Ascending aorta (tissue), 2 donors: Measurements from ENCODE around the gene PER3. TPM values are rescaled to one million over a fixed set of nuclear protein-coding genes. Genes with fewer than 3 reads are reported as not detected.

Experiments
- DNase-seq, 2 donors: peaks; one replicate each; pipeline ENCODE4 v3.0.0-alpha.2; 2019; ENCODE audit warnings: low spot score in 2 of 2
- H3K27ac ChIP-seq, 2 donors: fragments of 200-600 bp; sonication (generic); one replicate each; pipeline ENCODE4 v1.5.1; 2016 to 2017; ENCODE audit warnings: mild to moderate bottlenecking in 1 of 2
- H3K27me3 ChIP-seq: fragments of 200-600 bp; sonication (generic); one replicate; pipeline ENCODE4 v1.5.1; 2017
- H3K36me3 ChIP-seq, 2 donors: fragments of 200-600 bp; sonication (generic); one replicate each; pipeline ENCODE4 v1.5.1; 2016
- H3K4me1 ChIP-seq, 2 donors: fragments of 200-600 bp; sonication (generic); one replicate each; pipeline ENCODE4 v1.5.1; 2016 to 2017; ENCODE audit warnings: mild to moderate bottlenecking in 1 of 2
- H3K4me3 ChIP-seq, 2 donors: fragments of 200-600 bp; sonication (generic); one replicate each; pipeline ENCODE4 v1.5.1; 2016 to 2017; ENCODE audit warnings: mild to moderate bottlenecking in 1 of 2
- H3K9me3 ChIP-seq, 2 donors: fragments of 200-600 bp; sonication (generic); one replicate each; pipeline ENCODE4 v1.5.1; 2016
- intact Hi-C: fragments of 100-400 bp; cut with DNase I; formaldehyde crosslinking; loops from one replicate; pipeline ENCODE4 v1.15.1; 2023
- total RNA-seq: library from RNA; depleted of rRNA; stranded (reverse); fragments of >200 nt; gene quantifications from one replicate; pipeline ENCODE4 v1.1.0, GENCODE V29; 2016
- TF ChIP-seq, protein P1 (sequence below), 3 experiments: fragments of 200-600 bp in 2 of 3; fragments of 450-650 bp in 1 of 3; sonication (generic) in 2 of 3; IDR thresholded peaks; one replicate each; pipeline ENCODE4 v1.5.1; 2016 to 2019; ENCODE audit warnings: antibody characterized with exemption in 3 of 3, mild to moderate bottlenecking in 1 of 3, moderate library complexity in 1 of 3

Gene PER3
- total RNA-seq, 1 donor from 2014 or later, result 8.1 TPM

DNA sequence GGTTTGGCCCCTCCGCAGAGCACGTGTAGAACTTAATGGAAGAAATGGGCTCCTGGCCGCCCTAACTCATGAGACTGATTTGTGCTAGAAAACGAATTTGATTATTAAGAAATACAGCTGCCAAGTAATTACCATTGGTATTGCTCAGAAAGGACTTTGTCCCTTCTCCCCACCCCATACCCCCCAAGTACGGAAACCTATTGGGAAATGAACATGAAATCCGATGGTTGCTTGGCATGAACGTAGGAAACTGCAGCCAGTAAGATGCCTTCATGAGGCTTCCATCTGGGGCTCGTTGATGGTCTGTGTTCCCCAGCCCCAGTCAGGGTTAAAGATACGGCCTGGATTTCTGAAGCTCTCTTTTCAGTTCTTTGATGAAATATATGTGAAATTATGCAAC, 21.4 kb downstream of the PER3 start:
- Histone ChIP-seq H3K4me3 (no peak overlapping the region), H3K9me3 (no peaks in the 10 kb centered on the region), H3K27ac (no peak overlapping the region), H3K36me3 (peaks cover 47 to 85% of the 10 kb centered on the region in 2 donors), H3K27me3 (no peaks in the 10 kb centered on the region), H3K4me1 (no peaks in the 10 kb centered on the region)
- DNase-seq, result no peak
- intact Hi-C loops, result no loop called here
- TF ChIP-seq, protein P1, sequence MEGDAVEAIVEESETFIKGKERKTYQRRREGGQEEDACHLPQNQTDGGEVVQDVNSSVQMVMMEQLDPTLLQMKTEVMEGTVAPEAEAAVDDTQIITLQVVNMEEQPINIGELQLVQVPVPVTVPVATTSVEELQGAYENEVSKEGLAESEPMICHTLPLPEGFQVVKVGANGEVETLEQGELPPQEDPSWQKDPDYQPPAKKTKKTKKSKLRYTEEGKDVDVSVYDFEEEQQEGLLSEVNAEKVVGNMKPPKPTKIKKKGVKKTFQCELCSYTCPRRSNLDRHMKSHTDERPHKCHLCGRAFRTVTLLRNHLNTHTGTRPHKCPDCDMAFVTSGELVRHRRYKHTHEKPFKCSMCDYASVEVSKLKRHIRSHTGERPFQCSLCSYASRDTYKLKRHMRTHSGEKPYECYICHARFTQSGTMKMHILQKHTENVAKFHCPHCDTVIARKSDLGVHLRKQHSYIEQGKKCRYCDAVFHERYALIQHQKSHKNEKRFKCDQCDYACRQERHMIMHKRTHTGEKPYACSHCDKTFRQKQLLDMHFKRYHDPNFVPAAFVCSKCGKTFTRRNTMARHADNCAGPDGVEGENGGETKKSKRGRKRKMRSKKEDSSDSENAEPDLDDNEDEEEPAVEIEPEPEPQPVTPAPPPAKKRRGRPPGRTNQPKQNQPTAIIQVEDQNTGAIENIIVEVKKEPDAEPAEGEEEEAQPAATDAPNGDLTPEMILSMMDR (IDR thresholded peaks at IDR 0.05), result no peak

DNA sequence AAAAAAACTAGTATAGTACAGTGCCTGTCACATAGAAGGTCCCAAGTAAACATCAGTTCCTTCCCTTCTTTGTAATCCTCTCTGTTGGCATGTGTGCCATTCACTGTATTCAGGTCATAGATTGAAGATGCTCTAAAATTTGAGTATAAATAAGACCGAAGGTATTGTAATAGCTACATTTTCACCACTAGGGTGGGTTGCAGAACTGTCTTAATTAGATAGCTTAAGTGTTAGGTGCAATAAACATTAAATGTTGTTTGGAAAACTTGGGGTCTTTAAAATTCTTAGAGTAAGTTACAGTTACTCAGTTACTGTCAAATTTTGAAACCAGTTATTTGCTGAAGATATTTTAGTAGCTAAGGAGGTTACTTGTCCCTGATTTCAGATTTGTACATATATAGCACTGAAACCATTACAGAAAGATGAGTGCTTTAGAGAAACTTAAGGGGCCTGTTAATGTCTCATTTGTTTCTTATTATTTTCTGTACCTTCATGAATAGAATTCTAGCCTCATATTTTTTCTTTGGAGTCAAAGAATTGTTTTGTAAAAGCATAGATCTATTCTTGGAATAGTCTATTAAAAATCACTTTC, 24.3 kb downstream of the PER3 start:
- intact Hi-C loops, result loop anchor here (2.0 kb wide), 1 partner anchor 94 kb away; no protein-coding TSS in a partner anchor
- no peak overlapping the region for H3K4me3 ChIP-seq
- DNase-seq, result no peak
- H3K36me3 ChIP-seq, result peaks cover 59 to 85% of the 10 kb centered on the region in 2 donors
- peaks cover 0 to 7% of the 10 kb centered on the region in 2 donors for H3K9me3 ChIP-seq
- H3K27me3 ChIP-seq, result no peaks in the 10 kb centered on the region
- TF ChIP-seq, protein P1 (IDR thresholded peaks at IDR 0.05), result peak; percentile 20 to 54 (median 26)
- H3K27ac ChIP-seq, result no peak overlapping the region
- no peaks in the 10 kb centered on the region for H3K4me1 ChIP-seq

GRCh38 chr1:7809742-7810141, 25.7 kb downstream of the PER3 start:
- Histone ChIP-seq H3K4me3 (no peak overlapping the region), H3K27ac (no peak overlapping the region), H3K36me3 (peaks cover 56 to 80% of the 10 kb centered on the region in 2 donors), H3K9me3 (peaks cover 0 to 13% of the 10 kb centered on the region in 2 donors), H3K4me1 (no peaks in the 10 kb centered on the region), H3K27me3 (no peaks in the 10 kb centered on the region)
- intact Hi-C loops, result loop anchor here (2.0 kb wide), 1 partner anchor 93 kb away; no protein-coding TSS in a partner anchor
- DNase-seq, result no peak
- TF ChIP-seq, protein P1 (IDR thresholded peaks at IDR 0.05), result no peak

DNA sequence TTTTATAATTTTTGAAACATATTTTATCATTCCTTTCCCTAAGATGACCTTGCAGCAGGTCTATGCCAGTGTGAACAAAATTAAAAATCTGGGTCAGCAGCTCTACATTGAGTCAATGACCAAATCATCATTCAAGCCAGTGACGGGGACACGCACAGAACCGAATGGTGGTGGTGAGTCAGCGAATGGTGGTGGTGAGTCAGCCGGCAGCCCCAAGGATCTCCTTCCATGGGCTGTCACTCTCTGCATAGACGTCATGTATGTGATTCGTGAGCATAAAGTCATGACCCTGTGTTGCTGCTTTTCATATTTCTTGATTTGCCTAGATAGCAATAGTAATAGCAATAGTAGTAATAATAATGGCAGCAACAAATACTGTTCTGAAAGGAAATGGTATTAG, 26.3 kb downstream of the PER3 start:
- DNase-seq, result no peak
- H3K36me3 ChIP-seq, result peaks cover 49 to 73% of the 10 kb centered on the region in 2 donors
- H3K27me3 ChIP-seq, result no peaks in the 10 kb centered on the region
- peaks cover 0 to 13% of the 10 kb centered on the region in 2 donors for H3K9me3 ChIP-seq
- TF ChIP-seq, protein P1 (IDR thresholded peaks at IDR 0.05), result no peak
- no peak overlapping the region for H3K4me3 ChIP-seq
- no peaks in the 10 kb centered on the region for H3K4me1 ChIP-seq
- intact Hi-C loops, result no loop called here
- no peak overlapping the region for H3K27ac ChIP-seq

DNA sequence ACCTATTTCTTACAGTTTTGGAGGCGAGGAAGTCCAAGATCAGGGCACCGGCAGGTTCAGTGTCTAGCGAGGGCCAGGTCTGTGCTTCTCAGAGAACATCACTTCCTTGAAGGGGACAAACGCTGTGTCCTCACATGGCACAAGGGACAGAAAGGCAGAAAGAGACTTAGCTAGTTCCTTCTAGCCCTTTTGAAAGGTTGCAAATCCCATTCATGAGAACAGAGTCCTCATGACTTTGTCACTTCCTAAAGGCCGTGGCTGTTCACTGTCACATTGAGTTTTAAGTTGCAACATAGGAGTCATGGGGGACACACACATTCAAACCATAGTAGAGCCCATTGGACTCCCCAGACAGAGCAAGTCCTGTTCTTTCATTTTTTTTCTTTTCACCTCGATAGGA, 27.4 kb downstream of the PER3 start:
- Histone ChIP-seq H3K36me3 (peaks cover 42 to 63% of the 10 kb centered on the region in 2 donors), H3K4me1 (no peaks in the 10 kb centered on the region), H3K4me3 (no peak overlapping the region), H3K9me3 (peaks cover 0 to 13% of the 10 kb centered on the region in 2 donors), H3K27me3 (no peaks in the 10 kb centered on the region), H3K27ac (no peak overlapping the region)
- DNase-seq, result no peak
- TF ChIP-seq, protein P1 (IDR thresholded peaks at IDR 0.05), result no peak
- intact Hi-C loops, result no loop called here
